Ishikawa (cell line): Measurements from ENCODE around the gene PLPPR5.

Experiments used
- CEBPB ChIP-seq: IDR thresholded peaks from 2 replicates; pipeline ENCODE4 v1.6.1; 2012
- CREB1 ChIP-seq: IDR thresholded peaks from 2 replicates; pipeline ENCODE4 v1.6.1; 2012; ENCODE audit warnings: low read depth
- EP300 ChIP-seq: IDR thresholded peaks from 2 replicates; pipeline ENCODE4 v1.6.1; 2012; ENCODE audit warnings: borderline replicate concordance
- MAX ChIP-seq: IDR thresholded peaks from 2 replicates; pipeline ENCODE4 v1.6.1; 2012
- RAD21 ChIP-seq: IDR thresholded peaks from 2 replicates; pipeline ENCODE4 v1.6.1; 2012; ENCODE audit warnings: low read depth
- REST ChIP-seq: IDR thresholded peaks from 2 replicates; pipeline ENCODE4 v1.6.1; 2012; ENCODE audit warnings: low read depth, mild to moderate bottlenecking
- TAF1 ChIP-seq: IDR thresholded peaks from 2 replicates; pipeline ENCODE4 v1.6.1; 2012; ENCODE audit warnings: low read depth, mild to moderate bottlenecking

GRCh38 chr1:98975113-98975512 lies 29.5 kb downstream of the PLPPR5 start:
- TF ChIP-seq RAD21 (no peak), CREB1 (no peak), CEBPB (no peak), REST (no peak), TAF1 (no peak), MAX (no peak), EP300 (no peak)
